ENCODE measurements around the gene KCNMA1. TPM values are rescaled to one million over a fixed set of nuclear protein-coding genes. Genes with fewer than 3 reads are reported as not detected.

KCNMA1 gene
- total RNA-seq, 1 donor from 2014 or later: 15.8 TPM

- Histone ChIP-seq H3K4me3 (ENCODE audit: low read depth, low read length) (no peak overlapping the region), H3K27me3 (ENCODE audit: control insufficient read depth, insufficient read depth, low read length) (no peaks in the 10 kb centered on the region), H3K36me3 (ENCODE audit: control insufficient read depth, insufficient read depth, low read length) (no peaks in the 10 kb centered on the region)
- no peak for FAIRE-seq
- TF ChIP-seq CTCF (IDR thresholded peaks at IDR 0.05; ENCODE audit: insufficient read depth, low read length, severe bottlenecking): no peak
- DNase-seq (ENCODE audit: low read depth): no peak
Measured at GRCh38 chr10:77080361-77081027, 557.1 kb downstream of the KCNMA1 start.

GRCh38 chr10:77079592-77080300, 557.9 kb downstream of the KCNMA1 start:
- no peak for DNase-seq (ENCODE audit: low read depth)
- FAIRE-seq: no peak
- Histone ChIP-seq H3K4me3 (ENCODE audit: low read depth, low read length) (no peak overlapping the region), H3K27me3 (ENCODE audit: control insufficient read depth, insufficient read depth, low read length) (no peaks in the 10 kb centered on the region), H3K36me3 (ENCODE audit: control insufficient read depth, insufficient read depth, low read length) (no peaks in the 10 kb centered on the region)
- no peak for TF ChIP-seq CTCF (IDR thresholded peaks at IDR 0.05; ENCODE audit: insufficient read depth, low read length, severe bottlenecking)

GRCh38 chr10:77077316-77077945, 560.2 kb downstream of the KCNMA1 start:
- DNase-seq (ENCODE audit: low read depth) (no peak), FAIRE-seq (no peak)
- H3K36me3 ChIP-seq (ENCODE audit: control insufficient read depth, insufficient read depth, low read length): peaks cover 1% of the 10 kb centered on the region
- no peaks in the 10 kb centered on the region for H3K27me3 ChIP-seq (ENCODE audit: control insufficient read depth, insufficient read depth, low read length)
- no peak for TF ChIP-seq CTCF (IDR thresholded peaks at IDR 0.05; ENCODE audit: insufficient read depth, low read length, severe bottlenecking)
- H3K4me3 ChIP-seq (ENCODE audit: low read depth, low read length): no peak overlapping the region

GRCh38 chr10:77075926-77076325, 561.7 kb downstream of the KCNMA1 start:
- Histone ChIP-seq H3K27me3 (ENCODE audit: control insufficient read depth, insufficient read depth, low read length) (no peaks in the 10 kb centered on the region), H3K36me3 (ENCODE audit: control insufficient read depth, insufficient read depth, low read length) (peaks cover 1% of the 10 kb centered on the region), H3K4me3 (ENCODE audit: low read depth, low read length) (no peak overlapping the region)
- FAIRE-seq: no peak
- DNase-seq (ENCODE audit: low read depth): no peak
- TF ChIP-seq CTCF (IDR thresholded peaks at IDR 0.05; ENCODE audit: insufficient read depth, low read length, severe bottlenecking): no peak

GRCh38 chr10:77074104-77074624, 563.4 kb downstream of the KCNMA1 start:
- H3K4me3 ChIP-seq (ENCODE audit: low read depth, low read length): no peak overlapping the region
- DNase-seq (ENCODE audit: low read depth) (no peak), FAIRE-seq (no peak)
- H3K27me3 ChIP-seq (ENCODE audit: control insufficient read depth, insufficient read depth, low read length): no peaks in the 10 kb centered on the region
- peaks cover 1% of the 10 kb centered on the region for H3K36me3 ChIP-seq (ENCODE audit: control insufficient read depth, insufficient read depth, low read length)
- TF ChIP-seq CTCF (IDR thresholded peaks at IDR 0.05; ENCODE audit: insufficient read depth, low read length, severe bottlenecking): no peak

All from bronchial epithelial cell (primary cell).